Measurements from ENCODE around the gene FAM241A.

DNA sequence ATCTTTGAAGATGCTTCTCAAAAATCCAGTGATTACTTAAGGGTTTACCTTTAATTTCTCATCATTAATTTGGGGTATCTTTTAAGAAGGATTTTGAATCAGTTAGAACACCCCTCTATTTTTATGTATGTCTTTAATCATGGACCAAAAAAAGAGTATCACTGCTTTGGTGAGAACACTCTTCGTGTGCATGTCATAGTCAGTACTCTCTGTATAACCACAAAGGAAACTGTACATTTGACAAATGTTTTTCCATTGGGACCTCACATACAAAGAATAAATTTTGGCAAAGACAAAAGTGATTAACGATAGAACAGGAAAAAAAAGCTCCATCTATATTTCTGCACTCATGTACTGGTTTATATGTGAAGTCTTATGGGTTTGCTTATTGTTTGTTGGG is 31.3 kb downstream of the FAM241A start:
- TF ChIP-seq CTCF (IDR thresholded peaks at IDR 0.05; ENCODE audit: low read length) (no peak), EZH2 (IDR thresholded peaks at IDR 0.05; ENCODE audit: borderline replicate concordance, low read length) (no peak)

Measured in OCI-LY1 (cell line).